Mesendoderm (in vitro differentiated cells): Measurements from ENCODE around the gene PIP5K1C.
A peak's percentile ranks its signal among the peaks of the same experiment; 100 is the strongest.

Experiments
- DNase-seq: peaks from one replicate; pipeline ENCODE4 v3.0.0; 2013
- H2AK5ac ChIP-seq: 2 replicates; pipeline ENCODE4 v1.6.1; 2013; ENCODE audit warnings: low read length, inconsistent platforms
- H2BK120ac ChIP-seq: 2 replicates; pipeline ENCODE4 v1.6.1; 2013; ENCODE audit warnings: low read depth, mild to moderate bottlenecking, low read length, moderate library complexity, mixed read lengths
- H2BK15ac ChIP-seq: replicated peaks from 2 replicates; pipeline ENCODE4 v1.6.1; 2013; ENCODE audit warnings: low read depth, mild to moderate bottlenecking, moderate library complexity
- H2BK5ac ChIP-seq: 2 replicates; pipeline ENCODE4 v1.6.1; 2013; ENCODE audit warnings: low read length, inconsistent platforms
- H3K18ac ChIP-seq: 2 replicates; pipeline ENCODE4 v1.6.1; 2013; ENCODE audit warnings: mild to moderate bottlenecking, low read length, mixed read lengths
- H3K23ac ChIP-seq: one replicate; pipeline ENCODE4 v1.6.1; 2013; ENCODE audit warnings: low read length
- H3K27ac ChIP-seq: 2 replicates; pipeline ENCODE4 v1.5.1; 2013; ENCODE audit warnings: low read depth, mild to moderate bottlenecking, inconsistent platforms, low read length, moderate library complexity
- H3K27me3 ChIP-seq: 2 replicates; pipeline ENCODE4 v1.6.1; 2013; ENCODE audit warnings: low read length, control low read depth, mild to moderate bottlenecking, inconsistent platforms; ENCODE audit not compliant: insufficient read depth, poor library complexity
- H3K36me3 ChIP-seq: 2 replicates; pipeline ENCODE4 v1.6.1; 2013; ENCODE audit warnings: low read length, inconsistent platforms; ENCODE audit not compliant: control insufficient read depth, insufficient read depth
- H3K4ac ChIP-seq: one replicate; pipeline ENCODE4 v1.6.1; 2013; ENCODE audit warnings: low read depth, mild to moderate bottlenecking, low read length, moderate library complexity
- H3K4me1 ChIP-seq: 2 replicates; pipeline ENCODE4 v1.6.1; 2013; ENCODE audit warnings: low read depth, low read length, inconsistent platforms; ENCODE audit not compliant: control insufficient read depth
- H3K4me2 ChIP-seq: 2 replicates; pipeline ENCODE4 v1.6.1; 2013; ENCODE audit warnings: low read length
- H3K4me3 ChIP-seq: 2 replicates; pipeline ENCODE4 v1.5.1; 2013; ENCODE audit warnings: mild to moderate bottlenecking, low read length
- H3K56ac ChIP-seq: one replicate; pipeline ENCODE4 v1.6.1; 2013; ENCODE audit warnings: low read length
- H3K79me1 ChIP-seq: 2 replicates; pipeline ENCODE4 v1.6.1; 2013; ENCODE audit warnings: low read length, inconsistent platforms
- H3K79me2 ChIP-seq: 2 replicates; pipeline ENCODE4 v1.6.1; 2013; ENCODE audit warnings: mild to moderate bottlenecking, low read length; ENCODE audit not compliant: control insufficient read depth, insufficient read depth
- H3K9ac ChIP-seq: 2 replicates; pipeline ENCODE4 v1.6.1; 2013; ENCODE audit warnings: low read length, inconsistent platforms
- H4K5ac ChIP-seq: one replicate; pipeline ENCODE4 v1.6.1; 2013; ENCODE audit warnings: low read length
- H4K8ac ChIP-seq: one replicate; pipeline ENCODE4 v1.6.1; 2013; ENCODE audit warnings: low read depth, mild to moderate bottlenecking, control low read depth, low read length, moderate library complexity
- WGBS: extraction: QIAGEN DNeasy Blood & Tissue Kit; methylation state at CpG from one replicate; pipeline ENCODE4 v1.1.7; 2013; ENCODE audit warnings: low lambda C conversion rate, missing lambda C conversion rate; ENCODE audit not compliant: insufficient coverage; ENCODE audit errors: extremely low coverage; 5-methylcytosine and 5-hydroxymethylcytosine counted together

The PIP5K1C gene

GRCh38 chr19:3672993-3673392, 27.3 kb downstream of the PIP5K1C start:
- no CpG with 5 or more reads among the region's 13 CpGs for WGBS
- Histone ChIP-seq H3K27ac (no peak overlapping the region), H4K8ac (no peak overlapping the region), H2AK5ac (no peak overlapping the region), H3K4me1 (peaks cover 2% of the 10 kb centered on the region), H3K23ac (no peak overlapping the region), H3K4me2 (no peak overlapping the region), H3K9ac (no peak overlapping the region), H3K36me3 (no peaks in the 10 kb centered on the region), H3K79me2 (peaks cover 1% of the 10 kb centered on the region), H3K79me1 (peaks cover 6% of the 10 kb centered on the region), H2BK5ac (no peak overlapping the region), H3K18ac (no peak overlapping the region), H2BK15ac (no peak overlapping the region), H3K4me3 (no peak overlapping the region), H3K27me3 (no peaks in the 10 kb centered on the region), H2BK120ac (no peak overlapping the region), H3K56ac (no peak overlapping the region), H3K4ac (no peak overlapping the region), H4K5ac (no peak overlapping the region)
- peak; percentile 33 for DNase-seq

GRCh38 chr19:3672575-3672948, 27.7 kb downstream of the PIP5K1C start:
- no peak overlapping the region for H3K4ac ChIP-seq
- H2AK5ac ChIP-seq = no peak overlapping the region
- H3K79me1 ChIP-seq = peaks cover 6% of the 10 kb centered on the region
- H3K23ac ChIP-seq = no peak overlapping the region
- no peak overlapping the region for H4K8ac ChIP-seq
- H3K4me3 ChIP-seq = no peak overlapping the region
- H2BK5ac ChIP-seq = no peak overlapping the region
- H2BK120ac ChIP-seq = no peak overlapping the region
- H3K27me3 ChIP-seq = no peaks in the 10 kb centered on the region
- no peak overlapping the region for H2BK15ac ChIP-seq
- no CpG with 5 or more reads among the region's 8 CpGs for WGBS
- no peak overlapping the region for H3K56ac ChIP-seq
- no peak overlapping the region for H3K18ac ChIP-seq
- DNase-seq = no peak
- H3K27ac ChIP-seq = no peak overlapping the region
- H3K36me3 ChIP-seq = no peaks in the 10 kb centered on the region
- peaks cover 2% of the 10 kb centered on the region for H3K4me1 ChIP-seq
- no peak overlapping the region for H3K4me2 ChIP-seq
- H3K9ac ChIP-seq = no peak overlapping the region
- H3K79me2 ChIP-seq = peaks cover 1% of the 10 kb centered on the region
- H4K5ac ChIP-seq = no peak overlapping the region

- no CpG with 5 or more reads among the region's 40 CpGs for WGBS
- Histone ChIP-seq H3K4me2 (no peak overlapping the region), H2BK15ac (no peak overlapping the region), H2BK5ac (no peak overlapping the region), H4K5ac (no peak overlapping the region), H3K23ac (no peak overlapping the region), H3K27me3 (no peaks in the 10 kb centered on the region), H3K4ac (no peak overlapping the region), H3K36me3 (no peaks in the 10 kb centered on the region), H2AK5ac (no peak overlapping the region), H4K8ac (no peak overlapping the region), H2BK120ac (no peak overlapping the region), H3K4me3 (no peak overlapping the region), H3K27ac (no peak overlapping the region), H3K18ac (peak overlapping the region; percentile 15), H3K79me1 (peaks cover 6% of the 10 kb centered on the region), H3K79me2 (peaks cover 1% of the 10 kb centered on the region), H3K4me1 (peaks cover 2% of the 10 kb centered on the region), H3K9ac (peak overlapping the region; percentile 42), H3K56ac (peak overlapping the region; percentile 49)
- no peak for DNase-seq
Measured at GRCh38 chr19:3671680-3672574, 28.3 kb downstream of the PIP5K1C start.

GRCh38 chr19:3670796-3671679, 29.2 kb downstream of the PIP5K1C start:
- H3K27me3 ChIP-seq = no peaks in the 10 kb centered on the region
- H4K8ac ChIP-seq = no peak overlapping the region
- H2AK5ac ChIP-seq = no peak overlapping the region
- H3K27ac ChIP-seq = peak overlapping the region; percentile 19
- peaks cover 1% of the 10 kb centered on the region for H3K79me2 ChIP-seq
- H3K23ac ChIP-seq = no peak overlapping the region
- H3K9ac ChIP-seq = no peak overlapping the region
- H3K4ac ChIP-seq = peak overlapping the region; percentile 10
- peaks cover 2% of the 10 kb centered on the region for H3K4me1 ChIP-seq
- no peak for DNase-seq
- no peak overlapping the region for H4K5ac ChIP-seq
- no CpG with 5 or more reads among the region's 45 CpGs for WGBS
- H3K4me2 ChIP-seq = no peak overlapping the region
- H3K56ac ChIP-seq = peak overlapping the region; percentile 64
- H3K79me1 ChIP-seq = peaks cover 6% of the 10 kb centered on the region
- H3K36me3 ChIP-seq = no peaks in the 10 kb centered on the region
- peak overlapping the region; percentile 15 for H3K18ac ChIP-seq
- H2BK120ac ChIP-seq = no peak overlapping the region
- H3K4me3 ChIP-seq = no peak overlapping the region
- no peak overlapping the region for H2BK15ac ChIP-seq
- H2BK5ac ChIP-seq = no peak overlapping the region

- WGBS = no CpG with 5 or more reads among the region's 33 CpGs
- peaks cover 4% of the 10 kb centered on the region for H3K79me1 ChIP-seq
- peak overlapping the region; percentile 19 for H3K27ac ChIP-seq
- H2BK120ac ChIP-seq = no peak overlapping the region
- no peak overlapping the region for H4K5ac ChIP-seq
- H2BK15ac ChIP-seq = no peak overlapping the region
- H3K79me2 ChIP-seq = no peaks in the 10 kb centered on the region
- no peak overlapping the region for H3K4me3 ChIP-seq
- H3K18ac ChIP-seq = peak overlapping the region; percentile 15
- peaks cover 2% of the 10 kb centered on the region for H3K4me1 ChIP-seq
- DNase-seq = peak; percentile 83
- no peak overlapping the region for H3K9ac ChIP-seq
- H3K27me3 ChIP-seq = no peaks in the 10 kb centered on the region
- no peak overlapping the region for H2AK5ac ChIP-seq
- H3K56ac ChIP-seq = peak overlapping the region; percentile 42
- H3K4me2 ChIP-seq = no peak overlapping the region
- no peak overlapping the region for H3K4ac ChIP-seq
- no peak overlapping the region for H4K8ac ChIP-seq
- no peak overlapping the region for H3K23ac ChIP-seq
- H2BK5ac ChIP-seq = no peak overlapping the region
- H3K36me3 ChIP-seq = no peaks in the 10 kb centered on the region
Measured at GRCh38 chr19:3669947-3670795, 30.1 kb downstream of the PIP5K1C start.
